ENCODE results near the gene LBR. TPM values are rescaled to one million over a fixed set of nuclear protein-coding genes. Genes with fewer than 3 reads are reported as not detected.

LBR gene
- total and polyA plus RNA-seq, 2 of the 4 experiments (the other 2 are of a cell fraction): 21.3 to 24.9 TPM

- CTCF ChIA-PET: no interaction called here
- BruUV-seq (replicated peaks): no TSS peak
- 76 to 100% methylated on average over 1 to 11 of the region's 21 CpGs for WGBS, 2 experiments (ENCODE audit: extremely low coverage in 2 of 2, insufficient read length in 1 of 2)
- H4K20me1 ChIP-seq (ENCODE audit: insufficient read depth, low read length): no peaks in the 10 kb centered on the region
- no peak overlapping the region for H3K4me2 ChIP-seq (ENCODE audit: low read depth, low read length)
- H3K14ac ChIP-seq (replicated peaks; ENCODE audit: low read depth, low read length): no peak overlapping the region
- no peak overlapping the region for H4K8ac ChIP-seq (ENCODE audit: low read depth in 2 of 2, low read length in 2 of 2)
- no peak overlapping the region for H2AFZ ChIP-seq (replicated peaks; ENCODE audit: low read length, poor library complexity)
- H3K27ac ChIP-seq (ENCODE audit: insufficient read depth, low read length): no peak overlapping the region
- no peak overlapping the region for H3K4ac ChIP-seq (ENCODE audit: low read depth, low read length)
- ATAC-seq (ENCODE audit: low read depth) (no peak), DNase-seq (no peak)
- TF ChIP-seq FOS (IDR thresholded peaks at IDR 0.05; ENCODE audit: low read depth, low read length) (no peak), USF2 (IDR thresholded peaks at IDR 0.05; ENCODE audit: low read depth, low read length) (no peak), RCOR1 (IDR thresholded peaks at IDR 0.05; ENCODE audit: insufficient replicate concordance, low read length) (no peak), CEBPB (IDR thresholded peaks at IDR 0.05; ENCODE audit: low read depth, low read length) (no peak), MAFK (IDR thresholded peaks at IDR 0.05; ENCODE audit: low read depth, low read length) (no peak), CHD1 (IDR thresholded peaks at IDR 0.05; ENCODE audit: low read depth, low read length) (no peak)
- H2BK15ac ChIP-seq (ENCODE audit: low read depth, low read length): no peak overlapping the region
- no peak overlapping the region for H2BK5ac ChIP-seq (ENCODE audit: low read depth, low read length, poor library complexity, severe bottlenecking)
- no peak overlapping the region for H2AK9ac ChIP-seq (replicated peaks; ENCODE audit: low read depth, low read length, poor library complexity)
- no peak overlapping the region for H3K56ac ChIP-seq (ENCODE audit: extremely low read depth, insufficient read depth, low read length)
- H4K5ac ChIP-seq (ENCODE audit: low read depth, low read length): no peak overlapping the region
- POLR2A ChIA-PET (ENCODE audit: unreplicated experiment): no interaction called here
- no peak overlapping the region for H3K23ac ChIP-seq (ENCODE audit: low read depth, low read length)
- H3K9me3 ChIP-seq (ENCODE audit: control insufficient read depth, insufficient read depth, low read length): no peaks in the 10 kb centered on the region
- no peak overlapping the region for H2BK120ac ChIP-seq (ENCODE audit: low read depth, low read length)
- intact Hi-C loops (cut with micrococcal nuclease) (no loop called here), in situ Hi-C loops (cut with MboI; ENCODE audit: low sequenced_read_pairs) (no loop called here), dilution Hi-C loops (cut with HindIII; ENCODE audit: low sequenced_read_pairs, unreplicated experiment) (no loop called here)
- H3K4me3 ChIP-seq (ENCODE audit: insufficient read depth, low read depth, low read length): no peak overlapping the region
- H2BK20ac ChIP-seq (ENCODE audit: low read depth, low read length): no peak overlapping the region
- no peak overlapping the region for H3K18ac ChIP-seq (ENCODE audit: low read depth, low read length)
- no peak overlapping the region for H4K91ac ChIP-seq (ENCODE audit: insufficient read depth, low read depth, low read length)
- H3K36me3 ChIP-seq (ENCODE audit: control insufficient read depth, insufficient read depth, low read length): no peaks in the 10 kb centered on the region
- no peaks in the 10 kb centered on the region; the same call in 1 of the 2 replicates for H3K4me1 ChIP-seq (ENCODE audit: control insufficient read depth, insufficient read depth, low read length)
- H3K79me1 ChIP-seq (ENCODE audit: low read depth in 1 of 2, low read length in 2 of 2): no peaks in the 10 kb centered on the region
- H3K27me3 ChIP-seq (ENCODE audit: control insufficient read depth, insufficient read depth, low read length): no peaks in the 10 kb centered on the region; the same call in 1 of the 2 replicates
- H3K9ac ChIP-seq (ENCODE audit: low read depth, low read length): no peak overlapping the region
- H2AK5ac ChIP-seq (ENCODE audit: low read depth, low read length): no peak overlapping the region
- no peaks in the 10 kb centered on the region for H3K9me1 ChIP-seq (ENCODE audit: insufficient read depth, low read length)
These were observed 54.7 kb downstream of the LBR start for GRCh38 chr1:225373155-225373554.

Data from IMR-90 (cell line).